HEK293T (cell line): ENCODE measurements around the gene SLC9A8.

Experiments
- ARNT ChIP-seq: fragments of 450-650 bp; IDR thresholded peaks from 2 replicates; pipeline ENCODE4 v1.6.1; 2017; ENCODE audit warnings: mild to moderate bottlenecking
- BHLHE40 ChIP-seq: fragments of 450-650 bp; IDR thresholded peaks from 2 replicates; pipeline ENCODE4 v1.6.1; 2016; ENCODE audit warnings: mild to moderate bottlenecking, moderate library complexity, borderline replicate concordance
- CTBP1 ChIP-seq: fragments of 450-650 bp; IDR thresholded peaks from 2 replicates; pipeline ENCODE4 v1.6.1; 2016; ENCODE audit warnings: borderline replicate concordance
- ELF4 ChIP-seq: fragments of 450-650 bp; IDR thresholded peaks from 2 replicates; pipeline ENCODE4 v1.6.1; 2017; ENCODE audit warnings: antibody characterized with exemption
- FOXA1 ChIP-seq: fragments of 450-650 bp; IDR thresholded peaks from 2 replicates; pipeline ENCODE4 v1.6.1; 2016; ENCODE audit warnings: mild to moderate bottlenecking
- FOXK2 ChIP-seq: fragments of 450-650 bp; IDR thresholded peaks from 2 replicates; pipeline ENCODE4 v1.6.1; 2016; ENCODE audit warnings: mild to moderate bottlenecking
- FOXM1 ChIP-seq: fragments of 450-650 bp; IDR thresholded peaks from 2 replicates; pipeline ENCODE4 v1.6.1; 2017; ENCODE audit warnings: mild to moderate bottlenecking, borderline replicate concordance
- L3MBTL2 ChIP-seq: fragments of 450-650 bp; conservative IDR thresholded peaks from 2 replicates; pipeline ENCODE4 v1.6.1; 2016; ENCODE audit warnings: mild to moderate bottlenecking
- NFRKB ChIP-seq: fragments of 450-650 bp; IDR thresholded peaks from 2 replicates; pipeline ENCODE4 v1.6.1; 2016; ENCODE audit warnings: mild to moderate bottlenecking, moderate library complexity
- SP1 ChIP-seq: fragments of 450-650 bp; IDR thresholded peaks from 2 replicates; pipeline ENCODE4 v1.6.1; 2017
- SUZ12 ChIP-seq: fragments of 450-650 bp; IDR thresholded peaks from 2 replicates; pipeline ENCODE4 v1.6.1; 2016; ENCODE audit warnings: mild to moderate bottlenecking
- ZNF384 ChIP-seq: fragments of 450-650 bp; IDR thresholded peaks from 2 replicates; pipeline ENCODE4 v1.6.1; 2016
- TF ChIP-seq, protein P1 (sequence below): fragments of 450-650 bp; IDR thresholded peaks from 2 replicates; pipeline ENCODE4 v1.6.1; 2016

GRCh38 chr20:49935746-49936152 is 123.1 kb downstream of the SLC9A8 start:
- no peak for TF ChIP-seq FOXA1
- TF ChIP-seq FOXK2: no peak
- no peak for TF ChIP-seq FOXM1
- no peak for TF ChIP-seq SP1
- no peak for TF ChIP-seq SUZ12
- TF ChIP-seq CTBP1: no peak
- TF ChIP-seq BHLHE40: no peak
- peak; percentile 55 for TF ChIP-seq L3MBTL2
- no peak for TF ChIP-seq ARNT
- TF ChIP-seq, protein P1, sequence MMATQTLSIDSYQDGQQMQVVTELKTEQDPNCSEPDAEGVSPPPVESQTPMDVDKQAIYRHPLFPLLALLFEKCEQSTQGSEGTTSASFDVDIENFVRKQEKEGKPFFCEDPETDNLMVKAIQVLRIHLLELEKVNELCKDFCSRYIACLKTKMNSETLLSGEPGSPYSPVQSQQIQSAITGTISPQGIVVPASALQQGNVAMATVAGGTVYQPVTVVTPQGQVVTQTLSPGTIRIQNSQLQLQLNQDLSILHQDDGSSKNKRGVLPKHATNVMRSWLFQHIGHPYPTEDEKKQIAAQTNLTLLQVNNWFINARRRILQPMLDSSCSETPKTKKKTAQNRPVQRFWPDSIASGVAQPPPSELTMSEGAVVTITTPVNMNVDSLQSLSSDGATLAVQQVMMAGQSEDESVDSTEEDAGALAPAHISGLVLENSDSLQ: no peak
- no peak for TF ChIP-seq NFRKB
- no peak for TF ChIP-seq ZNF384
- TF ChIP-seq ELF4: no peak
